Inflammatory macrophage (primary cell): Measurements from ENCODE around the gene RHBDD2.
A peak's percentile ranks its signal among the peaks of the same experiment; 100 is the strongest.
"Not testable (repeated sequence)": the region's sequence is repeated elsewhere in the genome, so short reads cannot be mapped to it uniquely, and the experiment has no call there.

ENCODE experiments used
- DNase-seq, 2 donors: peaks; one replicate each; pipeline ENCODE4 v3.0.0-alpha.2; 2020 to 2022

The RHBDD2 gene

GRCh38 chr7:75889223-75889825 lies 10.5 kb downstream of the RHBDD2 start:
- no peak for DNase-seq

- no peak for DNase-seq
Measured at GRCh38 chr7:75889826-75890225, 11.0 kb downstream of the RHBDD2 start.

GRCh38 chr7:75891237-75891636 lies 12.4 kb downstream of the RHBDD2 start:
- DNase-seq = not testable (repeated sequence)

- DNase-seq = no peak
Measured at GRCh38 chr7:75891815-75892411, 13.1 kb downstream of the RHBDD2 start.

GRCh38 chr7:75892634-75893272 lies 13.9 kb downstream of the RHBDD2 start:
- DNase-seq = no peak

- DNase-seq = no peak
Measured at GRCh38 chr7:75896803-75897327, 18.0 kb downstream of the RHBDD2 start.

- DNase-seq = no peak
Measured at GRCh38 chr7:75900617-75901315, 21.9 kb downstream of the RHBDD2 start.

- peak; percentile 85 to 94 for DNase-seq
Measured at GRCh38 chr7:75905785-75906604, 27.2 kb downstream of the RHBDD2 start.

- DNase-seq = peak in 1 of 2 donors; percentile 48
Measured at GRCh38 chr7:75906991-75907667, 28.3 kb downstream of the RHBDD2 start.

- not testable (repeated sequence) for DNase-seq
Measured at GRCh38 chr7:75907668-75908039, 28.8 kb downstream of the RHBDD2 start.

GRCh38 chr7:75909521-75910132 lies 30.8 kb downstream of the RHBDD2 start:
- DNase-seq = no peak

- DNase-seq = not testable (repeated sequence)
Measured at GRCh38 chr7:75911186-75911585, 32.4 kb downstream of the RHBDD2 start.

- DNase-seq = no peak
Measured at GRCh38 chr7:75913437-75913836, 34.6 kb downstream of the RHBDD2 start.

- DNase-seq = no peak
Measured at GRCh38 chr7:75914169-75914654, 35.4 kb downstream of the RHBDD2 start.

- DNase-seq = peak; percentile 94 to 96
Measured at GRCh38 chr7:75914655-75915415, 36.0 kb downstream of the RHBDD2 start, which contains the start of gene POR. POR (plus strand) TSS chr7:75915155; CDS start chr7:75954002, 38,847 bp downstream.

GRCh38 chr7:75915416-75916156 lies 36.8 kb downstream of the RHBDD2 start:
- DNase-seq = peak in 1 of 2 donors; percentile 20

- peak; percentile 13 to 35 for DNase-seq
Measured at GRCh38 chr7:75916259-75916658, 37.4 kb downstream of the RHBDD2 start.

- no peak for DNase-seq
Measured at GRCh38 chr7:75916685-75917634, 38.1 kb downstream of the RHBDD2 start.
